SK-MEL-5 (cell line): ENCODE measurements around the gene MARCO. TPM values are rescaled to one million over a fixed set of nuclear protein-coding genes. Genes with fewer than 3 reads are reported as not detected.
"Not testable (repeated sequence)": the region's sequence is repeated elsewhere in the genome, so short reads cannot be mapped to it uniquely, and the experiment has no call there.

Source experiments
- DNase-seq: peaks from one replicate; pipeline ENCODE4 v3.0.0-alpha.2; 2016; ENCODE audit warnings: low read depth, low spot score
- in situ Hi-C: cut with HindIII; loops from 2 replicates; pipeline ENCODE4 v1.10.0; 2016; ENCODE audit warnings: low sequenced_read_pairs, high pct_unique_total_duplicates, low pct_unique_long_range_greater_than_20kb
- total RNA-seq: library from RNA; depleted of rRNA; stranded (reverse); fragments of >200 nt; shearing (Covaris generic); gene quantifications from 2 replicates; pipeline ENCODE4 v1.2.3, GENCODE V29; 2014

Gene MARCO
- total RNA-seq, 1 experiment from 2014 or later, result not detected

GRCh38 chr2:119011910-119012209 lies 69.9 kb downstream of the MARCO start:
- in situ Hi-C loops, result no loop called here
- no peak for DNase-seq

- in situ Hi-C loops, result no loop called here
- DNase-seq, result no peak
Observed at GRCh38 chr2:119012345-119013301, 70.6 kb downstream of the MARCO start.

GRCh38 chr2:119013671-119014070 lies 71.7 kb downstream of the MARCO start:
- peak; percentile 9 for DNase-seq
- in situ Hi-C loops, result no loop called here

- DNase-seq, result no peak
- in situ Hi-C loops, result no loop called here
Observed at GRCh38 chr2:119015845-119016244, 73.9 kb downstream of the MARCO start.

- in situ Hi-C loops, result no loop called here
- no peak for DNase-seq
Observed at GRCh38 chr2:119019521-119019920, 77.5 kb downstream of the MARCO start.

GRCh38 chr2:119022678-119023077 lies 80.7 kb downstream of the MARCO start:
- in situ Hi-C loops, result no loop called here
- no peak for DNase-seq

- no peak for DNase-seq
- in situ Hi-C loops, result no loop called here
Observed at GRCh38 chr2:119023534-119023933, 81.5 kb downstream of the MARCO start.

GRCh38 chr2:119024152-119024551 lies 82.2 kb downstream of the MARCO start:
- no peak for DNase-seq
- in situ Hi-C loops, result no loop called here

- no peak for DNase-seq
- in situ Hi-C loops, result no loop called here
Observed at GRCh38 chr2:119024568-119024967, 82.6 kb downstream of the MARCO start.

GRCh38 chr2:119025013-119025412 lies 83.0 kb downstream of the MARCO start:
- in situ Hi-C loops, result no loop called here
- no peak for DNase-seq

- DNase-seq, result no peak
- in situ Hi-C loops, result no loop called here
Observed at GRCh38 chr2:119025762-119026351, 83.9 kb downstream of the MARCO start.

- in situ Hi-C loops, result no loop called here
- DNase-seq, result no peak
Observed at GRCh38 chr2:119026890-119027289, 84.9 kb downstream of the MARCO start.

GRCh38 chr2:119028327-119029174 lies 86.6 kb downstream of the MARCO start:
- DNase-seq, result peak; percentile 50
- in situ Hi-C loops, result no loop called here

GRCh38 chr2:119029297-119029696 lies 87.3 kb downstream of the MARCO start:
- DNase-seq, result no peak
- in situ Hi-C loops, result no loop called here

- in situ Hi-C loops, DNase-seq: not testable (repeated sequence)
Observed at GRCh38 chr2:119037922-119038321, 95.9 kb downstream of the MARCO start.

- DNase-seq, result no peak
Observed at GRCh38 chr2:119040730-119041129, 98.7 kb downstream of the MARCO start.

More at GRCh38 chr2:119040730-119041129, 98.7 kb downstream of the MARCO start:
- in situ Hi-C loops, result no loop called here
